Endometrial microvascular endothelial cells (primary cell): ENCODE data around the gene PLEKHG3. TPM values are rescaled to one million over a fixed set of nuclear protein-coding genes. Genes with fewer than 3 reads are reported as not detected.

Source experiments
- in situ Hi-C: cut with HindIII; loops from 2 replicates; pipeline ENCODE4 v1.10.0; 2017; ENCODE audit warnings: low sequenced_read_pairs, low pct_unique_long_range_greater_than_20kb; ENCODE audit errors: inconsistent ontology term
- total RNA-seq: library from RNA; depleted of rRNA; stranded (reverse); fragments of >200 nt; gene quantifications from one replicate; pipeline ENCODE4 v1.2.3, GENCODE V29; 2015; ENCODE audit errors: inconsistent ontology term

Gene PLEKHG3
- total RNA-seq, 1 donor from 2014 or later: 0.28 TPM

DNA sequence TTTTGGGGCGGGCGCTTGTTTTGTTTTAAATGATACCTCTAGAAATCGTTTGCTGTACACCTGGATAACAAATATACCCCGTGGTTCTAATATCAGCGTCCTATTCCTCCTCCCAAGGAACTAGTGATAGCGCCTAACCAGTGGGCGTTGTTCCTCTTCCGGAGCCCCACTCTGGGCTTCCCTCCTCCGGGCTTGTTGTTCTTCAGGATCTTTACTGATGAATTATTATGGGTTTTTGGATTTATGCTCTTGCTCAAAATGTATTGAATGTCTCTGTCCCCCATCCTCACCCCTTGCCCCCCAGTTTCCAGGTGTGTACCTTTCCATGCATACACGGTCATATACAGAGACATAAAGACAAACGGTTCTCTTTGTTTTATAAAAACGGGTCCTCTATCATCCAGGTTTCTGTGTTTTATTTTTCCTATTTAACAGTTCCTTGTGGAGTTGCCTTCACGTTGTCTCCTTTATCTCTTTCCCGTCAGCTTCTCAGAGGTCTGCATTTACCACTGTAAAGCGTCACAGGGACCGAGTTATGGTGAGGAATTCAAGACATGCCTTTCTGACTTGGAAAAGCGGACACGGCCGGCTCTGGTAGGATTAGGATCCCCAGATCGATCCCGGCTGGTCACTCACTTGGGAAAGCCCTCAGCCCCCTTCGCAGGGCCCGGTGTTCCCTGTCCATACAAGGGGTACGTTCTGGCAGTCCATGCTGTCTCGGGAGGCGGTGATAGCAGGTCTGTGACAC lies 655 bp upstream of the PLEKHG3 start:
- in situ Hi-C loops: no loop called here

DNA sequence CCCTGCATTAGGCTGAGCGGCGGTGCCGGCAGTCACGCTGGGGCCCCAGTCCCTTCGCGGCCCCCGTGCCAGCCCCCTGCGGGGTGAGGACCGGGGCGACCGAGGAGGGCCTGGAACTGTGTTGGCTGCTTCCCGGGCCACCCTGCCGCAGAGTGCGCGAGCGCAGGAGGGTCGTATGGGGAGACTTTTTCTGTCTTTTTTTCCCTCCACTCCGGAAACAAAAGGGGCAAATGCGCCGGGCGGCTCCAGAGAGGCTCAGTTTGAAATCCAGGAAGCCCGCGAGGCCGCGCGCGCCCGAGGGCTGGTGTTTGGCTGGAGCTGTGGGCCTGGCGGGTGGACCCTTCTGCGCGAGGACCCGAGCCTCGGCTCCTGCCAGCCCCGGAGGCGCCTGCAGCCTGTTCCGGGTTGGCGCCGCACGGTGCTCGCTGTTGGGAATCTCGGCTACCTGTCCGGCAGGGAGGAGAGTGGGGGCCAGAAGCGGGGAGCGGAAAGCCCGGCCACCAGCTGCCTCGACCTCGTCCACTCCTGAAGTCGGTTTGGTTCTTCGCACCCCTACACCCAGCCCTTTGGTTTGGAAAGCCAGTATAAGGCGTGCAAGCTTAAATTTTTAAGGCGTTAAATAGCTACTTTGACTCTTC lies 638 bp downstream of the PLEKHG3 start:
- in situ Hi-C loops: no loop called here

DNA sequence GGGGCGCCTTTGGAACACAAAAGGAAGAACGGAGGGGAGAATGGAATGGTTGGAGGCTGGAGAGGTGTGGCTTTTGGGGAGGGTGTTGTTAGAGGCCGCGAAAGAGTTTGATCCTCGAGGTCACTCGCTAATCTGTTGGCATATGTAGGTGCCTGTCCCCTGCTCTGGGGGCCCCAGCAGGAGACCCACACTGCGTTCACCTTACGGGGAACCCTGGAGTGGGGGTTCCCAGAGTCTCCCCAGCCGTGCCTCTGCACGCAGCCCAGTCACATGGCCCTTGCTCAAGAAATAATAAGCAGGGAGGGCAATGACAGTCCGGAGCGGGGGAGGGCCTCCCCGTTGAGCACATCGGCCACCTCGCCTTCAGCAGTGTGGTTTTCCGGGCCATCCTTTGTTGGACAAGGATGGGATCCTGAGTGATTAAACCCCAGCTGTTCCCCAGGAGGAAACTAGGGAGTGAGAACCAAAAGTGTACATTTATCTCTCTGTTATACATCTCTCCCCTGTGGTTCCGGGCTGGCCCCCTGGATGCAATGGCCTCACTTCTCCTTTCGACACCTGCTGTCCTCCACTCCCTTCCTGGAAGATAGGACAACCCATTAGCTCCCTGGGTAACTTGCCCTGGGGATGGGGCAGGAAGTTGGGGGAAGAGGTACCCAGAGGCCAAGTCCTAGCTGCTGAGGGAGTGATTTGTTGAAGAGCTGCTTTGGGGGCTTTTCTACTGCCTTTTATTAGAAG lies 1.3 kb downstream of the PLEKHG3 start:
- in situ Hi-C loops: no loop called here

DNA sequence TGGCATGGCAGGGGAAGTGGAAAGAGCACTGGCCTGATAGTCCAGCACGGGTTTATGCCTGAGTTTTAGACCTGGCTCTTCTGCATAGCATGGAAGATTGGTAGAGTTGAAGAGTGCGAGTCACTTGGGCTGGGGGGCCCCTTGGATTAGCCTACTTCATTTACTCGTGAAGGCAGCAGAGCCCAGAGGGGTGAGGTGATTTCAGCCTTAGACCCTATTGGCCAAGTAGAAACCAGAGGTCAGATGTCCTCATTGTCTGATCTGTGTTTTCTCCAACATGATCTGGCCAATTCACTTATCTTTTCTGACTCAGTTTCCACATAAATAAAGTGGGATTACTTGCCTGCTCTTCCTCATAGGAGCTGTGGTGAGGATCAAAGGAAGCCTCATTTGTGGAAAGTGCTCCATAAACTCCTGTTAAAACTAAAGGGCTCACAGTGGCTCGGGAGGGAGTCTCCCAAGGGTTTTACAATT lies 1.9 kb downstream of the PLEKHG3 start:
- in situ Hi-C loops: no loop called here

DNA sequence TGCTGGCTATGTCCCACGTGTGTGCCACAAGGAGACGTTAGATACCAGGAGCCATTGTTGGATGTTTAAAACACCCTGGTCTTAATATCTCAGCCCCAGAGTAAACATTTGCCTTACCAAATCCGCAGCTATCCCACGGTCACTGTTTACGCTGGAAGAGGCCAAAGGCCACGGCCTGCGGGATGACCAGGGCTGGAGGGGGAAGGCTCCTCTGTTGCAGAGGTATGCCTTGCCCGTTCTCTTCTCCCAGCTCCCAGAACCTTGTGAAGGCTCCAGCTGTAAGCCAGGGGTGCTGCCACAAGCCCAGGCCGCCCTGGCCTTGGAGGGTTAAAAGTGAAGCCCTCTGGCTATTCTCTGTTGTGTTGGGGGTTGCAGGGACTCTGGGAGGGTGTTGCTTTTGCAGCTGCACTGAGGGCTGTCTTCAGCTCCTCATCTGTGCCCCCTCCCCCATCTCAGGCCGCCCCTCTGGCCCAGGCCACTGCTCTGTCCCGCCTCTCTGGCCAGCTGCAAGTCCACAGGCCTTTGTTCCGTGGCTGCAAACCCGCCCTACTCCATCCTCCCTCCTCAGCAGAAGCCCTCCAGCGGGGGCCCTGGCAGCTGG lies 2.5 kb downstream of the PLEKHG3 start:
- in situ Hi-C loops: no loop called here

DNA sequence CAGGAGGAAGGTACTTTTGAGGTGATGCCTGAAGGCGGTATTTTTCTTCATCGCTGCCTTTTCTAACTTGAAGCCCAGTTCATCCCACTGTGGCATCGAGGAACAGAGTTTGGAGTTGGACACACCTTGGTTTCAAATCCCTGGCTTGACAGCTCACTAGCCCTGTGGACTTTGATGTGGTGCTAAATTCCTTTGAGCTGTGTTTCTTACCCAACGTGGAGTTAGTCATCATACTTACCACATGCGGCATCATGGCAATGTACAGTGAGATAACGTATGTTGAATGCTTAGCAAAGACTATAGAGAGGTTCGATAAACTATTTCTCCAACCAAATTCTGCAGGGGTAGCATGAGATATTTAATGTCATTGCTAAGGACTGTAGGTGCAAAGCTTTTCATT lies 3.4 kb downstream of the PLEKHG3 start:
- in situ Hi-C loops: no loop called here

DNA sequence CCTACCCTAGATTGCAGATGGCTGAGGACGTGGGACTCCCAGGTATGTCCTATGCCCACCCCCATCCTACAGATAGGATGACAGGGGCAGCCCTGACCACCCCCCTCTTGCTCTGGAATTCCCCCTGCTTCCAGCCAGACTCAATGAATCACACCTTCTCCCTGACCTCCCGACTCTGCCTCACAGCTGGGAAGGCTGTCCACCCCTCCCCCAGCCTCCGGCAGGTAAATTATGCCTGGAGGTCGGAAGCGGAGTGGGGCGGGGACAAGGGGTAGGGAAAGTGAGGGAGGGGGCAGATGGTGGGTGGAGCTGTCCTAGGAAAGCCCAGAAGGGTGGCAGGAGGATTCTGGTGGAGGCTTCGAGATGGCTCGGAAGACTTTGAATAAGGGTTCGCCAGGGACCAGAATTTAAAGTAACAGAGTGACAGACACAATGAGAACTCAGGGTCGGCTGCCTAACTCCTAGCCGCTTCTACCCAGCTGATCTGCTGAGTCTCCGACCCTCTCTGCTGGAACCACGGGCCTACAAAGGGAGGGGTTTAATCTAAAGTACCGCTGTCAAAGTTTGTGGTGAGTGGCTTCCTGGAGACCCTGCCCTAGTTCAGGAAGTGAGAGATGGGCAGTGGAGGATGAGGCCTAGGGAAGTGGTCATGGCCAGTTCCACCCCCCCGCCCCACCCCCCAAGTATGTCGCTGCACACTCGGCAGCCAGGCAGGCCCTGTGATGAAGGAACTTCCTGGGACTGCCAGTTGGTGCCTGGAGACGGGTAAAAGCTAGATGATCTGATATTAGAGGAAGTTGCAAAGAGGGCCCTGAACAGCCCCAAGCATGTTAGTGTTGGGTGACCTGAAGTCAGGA lies 4.2 kb downstream of the PLEKHG3 start:
- in situ Hi-C loops: no loop called here

DNA sequence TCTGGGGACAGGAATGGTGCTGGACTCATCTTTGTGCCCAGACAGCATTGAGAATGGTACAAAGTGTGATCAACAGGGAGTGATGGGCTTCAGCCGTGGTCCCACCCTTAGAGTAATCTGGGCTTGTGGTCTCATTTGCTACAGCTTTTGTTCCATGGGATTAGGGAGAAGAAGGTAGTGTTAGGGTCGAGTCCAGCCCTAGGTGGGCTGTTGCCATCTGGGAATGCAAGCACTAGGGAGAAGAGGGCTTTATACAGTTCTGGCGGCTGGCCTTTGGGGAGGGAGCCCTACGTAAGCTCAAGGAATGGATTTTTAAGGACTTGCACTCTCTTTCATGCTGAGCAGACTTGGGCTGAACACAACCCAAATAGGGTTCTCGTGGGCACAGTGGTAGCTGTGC lies 4.9 kb downstream of the PLEKHG3 start:
- in situ Hi-C loops: no loop called here

DNA sequence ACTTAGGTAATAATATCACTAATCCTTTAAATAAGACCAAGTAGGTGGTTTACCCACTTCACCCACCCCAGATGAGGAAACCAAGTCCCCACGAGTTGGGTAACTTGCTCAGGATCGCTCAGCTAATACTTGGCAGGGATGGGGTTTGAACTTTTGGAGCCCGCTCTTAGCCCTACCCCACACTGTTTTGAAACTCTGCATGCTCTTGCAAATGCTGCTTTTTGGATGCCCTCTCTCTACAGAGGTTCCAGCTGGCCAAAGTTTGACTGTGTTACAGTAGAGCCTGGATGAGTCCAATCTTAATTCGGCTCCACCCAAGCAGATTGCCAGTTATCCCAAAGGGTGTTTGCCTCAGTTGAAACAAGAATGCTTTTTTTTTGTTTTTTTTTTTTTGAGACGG lies 6.8 kb downstream of the PLEKHG3 start:
- in situ Hi-C loops: no loop called here

DNA sequence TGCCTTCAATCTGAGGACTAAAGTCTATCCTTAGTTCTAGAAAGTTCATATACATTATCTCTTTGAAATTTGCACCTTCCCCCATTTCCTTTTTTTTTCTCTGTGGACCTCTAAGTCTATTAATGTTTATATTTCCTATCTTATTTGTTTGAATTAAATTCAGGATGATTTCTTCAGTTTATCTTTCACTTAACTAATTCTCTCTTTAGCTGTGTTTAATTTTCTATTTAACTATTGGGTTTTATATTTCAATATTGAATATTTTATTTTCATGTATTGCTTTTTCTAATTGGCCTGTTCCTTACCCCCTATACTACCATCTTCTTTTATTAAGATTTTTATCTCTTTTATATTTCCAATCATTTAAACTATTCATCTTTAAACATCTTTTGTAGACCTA lies 9.5 kb downstream of the PLEKHG3 start:
- in situ Hi-C loops: no loop called here

DNA sequence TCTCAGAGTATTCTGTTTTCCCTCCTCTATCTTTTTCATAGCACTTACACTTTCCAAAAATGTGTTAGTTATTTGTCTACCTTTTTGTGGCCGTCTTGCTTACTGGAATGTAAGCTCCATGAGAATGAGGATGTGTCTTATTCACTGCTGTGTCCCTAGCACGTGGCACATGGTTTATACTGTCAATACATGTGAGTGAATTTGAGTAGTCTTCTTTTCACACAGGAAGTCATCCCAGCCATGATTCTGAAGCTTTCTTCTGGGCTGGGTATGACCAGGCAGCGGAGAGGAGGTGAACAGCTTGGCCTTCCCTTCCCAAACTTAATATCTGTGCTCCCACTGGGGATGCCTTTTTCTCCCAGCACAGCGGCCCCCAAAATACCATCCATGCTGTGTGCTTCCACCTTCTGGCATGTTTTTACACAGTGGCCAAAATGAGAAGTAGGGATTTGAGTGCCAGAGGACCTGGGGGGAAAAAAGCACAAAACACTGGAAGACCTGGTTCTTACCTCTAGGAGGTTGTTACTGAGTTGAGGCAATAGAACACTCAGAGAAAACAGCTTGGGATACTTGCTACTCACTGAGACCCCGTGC lies 10.3 kb downstream of the PLEKHG3 start:
- in situ Hi-C loops: no loop called here

DNA sequence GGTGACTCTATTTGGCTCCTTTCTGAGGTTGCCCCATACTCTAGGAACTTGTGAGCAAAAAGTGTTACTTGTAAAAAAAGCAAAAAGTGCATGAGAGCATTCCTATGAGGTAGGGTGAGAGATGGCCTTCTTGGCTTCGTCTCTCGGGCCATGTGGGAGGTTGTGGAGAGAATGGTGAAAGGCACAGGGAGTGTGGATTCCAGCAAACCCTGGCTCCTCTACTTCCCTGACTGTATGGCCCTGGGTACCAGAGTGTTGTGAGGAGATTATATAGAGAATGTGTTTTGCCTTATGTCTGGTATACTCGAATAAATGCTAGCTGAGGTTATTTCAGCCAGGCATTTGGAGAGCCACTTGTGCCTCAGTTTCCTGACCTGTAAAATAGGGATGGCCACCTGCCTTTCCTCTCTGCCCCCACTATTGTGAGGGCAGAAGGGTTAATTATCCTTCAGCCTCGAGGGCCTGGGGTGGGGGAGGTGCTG lies 11.0 kb downstream of the PLEKHG3 start:
- in situ Hi-C loops: no loop called here

DNA sequence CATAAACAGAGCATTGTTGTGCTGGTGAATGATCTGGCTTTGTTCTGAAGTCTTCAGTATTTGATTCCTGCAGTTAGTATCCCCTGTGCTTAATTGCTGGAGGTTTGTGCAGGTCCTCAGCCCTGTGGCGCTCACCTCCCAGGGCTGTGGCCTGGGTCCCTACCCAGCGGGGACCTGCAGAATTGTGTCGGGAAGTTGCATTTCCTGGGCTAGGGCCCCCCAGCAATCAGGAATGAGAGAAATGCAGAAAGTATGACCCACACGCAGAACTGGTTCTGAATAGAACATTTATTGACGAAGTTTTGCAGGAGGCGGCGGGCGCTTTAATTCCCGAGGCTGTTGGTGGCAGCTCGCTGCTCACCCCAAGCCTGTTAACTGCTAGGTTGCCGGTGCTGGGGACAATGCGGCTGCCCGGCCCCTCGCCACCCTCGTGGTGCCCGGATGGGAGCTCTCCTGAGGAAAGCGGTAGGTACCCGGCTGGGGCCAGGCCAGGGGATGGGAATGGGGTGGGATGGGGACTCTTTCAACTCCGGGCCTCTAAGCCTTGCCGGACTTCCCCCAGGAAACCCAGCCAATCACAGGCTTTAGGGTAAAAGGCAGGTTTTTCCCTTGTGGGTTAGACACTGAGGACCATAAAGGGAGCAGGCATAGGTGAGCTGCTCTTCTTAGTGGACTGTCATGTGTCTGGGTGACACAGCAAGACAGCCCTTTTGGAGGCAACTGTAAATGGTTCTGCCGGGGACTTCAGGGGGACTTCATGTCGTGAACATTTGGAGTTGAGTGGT lies 11.6 kb downstream of the PLEKHG3 start:
- in situ Hi-C loops: no loop called here

DNA sequence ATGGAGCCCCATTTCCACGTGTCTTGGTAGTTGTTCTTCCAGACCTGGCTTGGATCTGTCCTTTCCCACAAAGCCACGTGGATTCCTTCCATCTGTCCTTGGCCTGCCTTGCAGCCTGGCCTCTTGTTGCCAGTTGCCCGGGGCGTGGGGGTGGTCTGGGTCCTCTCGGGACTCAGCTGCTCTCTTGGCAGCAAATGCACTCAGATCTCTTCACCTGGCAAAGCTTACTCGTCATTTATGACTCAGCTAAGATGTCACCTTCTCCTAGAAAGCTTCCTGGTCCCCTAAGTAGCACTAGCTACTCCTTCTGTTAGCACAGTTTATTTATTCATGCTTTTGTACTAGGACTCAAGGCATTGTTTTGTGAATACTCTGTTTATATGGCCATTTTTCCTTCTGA lies 13.6 kb downstream of the PLEKHG3 start:
- in situ Hi-C loops: no loop called here

DNA sequence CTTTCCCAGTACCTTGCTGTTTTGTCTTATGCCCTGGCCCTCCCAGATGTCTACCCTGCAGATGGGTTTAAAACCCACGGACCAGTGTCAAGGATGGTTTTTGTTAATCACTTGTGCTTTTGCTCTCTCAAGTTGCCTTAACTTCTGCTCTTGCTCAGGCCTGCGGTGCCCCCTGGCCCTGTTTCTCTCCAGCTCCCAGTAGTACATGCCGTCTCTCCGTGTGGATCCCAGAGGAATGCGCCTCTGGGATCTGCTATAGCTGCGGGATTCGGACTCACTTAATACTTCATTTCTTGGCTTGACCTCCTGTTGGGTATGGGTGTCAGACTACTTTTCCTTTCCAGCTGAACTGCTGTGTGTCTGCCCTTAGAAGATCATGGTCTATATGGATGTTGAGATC lies 14.5 kb downstream of the PLEKHG3 start:
- in situ Hi-C loops: no loop called here

DNA sequence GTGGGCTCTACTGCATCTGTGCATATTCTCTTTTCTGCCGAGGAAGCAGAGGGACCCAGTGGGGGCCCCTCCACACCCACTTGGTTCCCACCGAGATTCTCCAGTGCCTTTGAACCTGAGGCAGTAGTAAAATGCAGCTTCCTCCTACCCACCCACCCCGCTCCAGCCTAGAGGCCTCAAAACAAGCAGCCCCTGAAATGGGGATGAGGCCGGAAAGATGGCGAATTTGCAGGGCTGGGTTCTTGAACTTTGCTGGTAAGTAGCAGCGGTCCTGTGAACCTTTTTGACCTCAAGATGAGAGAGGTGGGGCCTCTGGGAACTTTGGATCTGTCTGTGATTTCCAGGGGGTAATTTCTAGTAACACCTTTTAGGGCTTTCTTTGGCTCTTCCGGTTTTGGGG lies 15.4 kb downstream of the PLEKHG3 start:
- in situ Hi-C loops: no loop called here

DNA sequence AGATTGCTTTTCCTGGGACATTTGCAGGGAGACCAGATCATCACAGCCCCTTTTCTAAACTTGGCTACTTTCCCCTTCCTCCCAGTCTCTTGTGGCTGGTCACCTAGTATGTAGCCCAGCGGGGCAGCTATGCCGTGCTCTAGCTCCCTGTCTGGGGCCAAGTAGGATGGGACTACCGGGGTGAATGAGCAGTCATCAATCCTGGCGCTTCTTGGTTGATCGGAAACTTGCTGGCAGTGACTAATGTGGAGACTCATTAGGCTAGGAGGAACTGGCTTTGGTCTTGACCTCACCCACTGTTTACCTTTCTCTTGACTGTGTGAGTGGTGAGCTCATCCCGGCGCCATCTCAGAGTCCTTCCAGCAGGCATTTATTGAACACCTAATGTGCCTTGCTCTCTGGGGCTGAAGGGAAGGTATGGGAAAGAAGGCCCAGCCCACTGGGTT lies 15.9 kb downstream of the PLEKHG3 start:
- in situ Hi-C loops: no loop called here
